Nephron progenitor cell (in vitro differentiated cells): ENCODE measurements around the gene RESF1.

ENCODE experiments used
- DNase-seq: peaks from one replicate; pipeline ENCODE4 v3.0.0; 2021
- H3K27ac Mint-ChIP-seq: 2 replicates; pipeline ENCODE4 v1.8.0; 2021; ENCODE audit warnings: mild to moderate bottlenecking, moderate library complexity, mixed read lengths
- H3K27me3 Mint-ChIP-seq: 2 replicates; pipeline ENCODE4 v1.8.0; 2021; ENCODE audit warnings: mild to moderate bottlenecking, low read depth, mixed read lengths; ENCODE audit not compliant: poor library complexity
- H3K36me3 Mint-ChIP-seq: 2 replicates; pipeline ENCODE4 v1.8.0; 2021; ENCODE audit warnings: low read depth, mixed read lengths
- H3K4me1 Mint-ChIP-seq: 2 replicates; pipeline ENCODE4 v1.8.0; 2021; ENCODE audit warnings: mixed read lengths
- H3K4me3 Mint-ChIP-seq: 2 replicates; pipeline ENCODE4 v1.8.0; 2021; ENCODE audit warnings: mild to moderate bottlenecking, moderate library complexity, mixed read lengths
- H3K9me3 Mint-ChIP-seq: 2 replicates; pipeline ENCODE4 v1.8.0; 2021; ENCODE audit warnings: mild to moderate bottlenecking, moderate library complexity, mixed read lengths
- CTCF ChIP-seq: fragments of 200-600 bp; sonication (generic); IDR thresholded peaks from 2 replicates; pipeline ENCODE4 v1.5.0; 2021; ENCODE audit warnings: antibody characterized with exemption

The RESF1 gene

GRCh38 chr12:31984806-31985591 lies 25.8 kb downstream of the RESF1 start:
- no peak for DNase-seq
- no peak for TF ChIP-seq CTCF
- H3K4me1 Mint-ChIP-seq: peaks cover 4% of the 10 kb centered on the region
- H3K27ac Mint-ChIP-seq: peak overlapping the region; percentile 5
- H3K4me3 Mint-ChIP-seq: no peak overlapping the region
- peaks cover 85% of the 10 kb centered on the region for H3K9me3 Mint-ChIP-seq
- H3K27me3 Mint-ChIP-seq: peaks cover 8% of the 10 kb centered on the region
- peaks cover 99% of the 10 kb centered on the region for H3K36me3 Mint-ChIP-seq

- no peak for TF ChIP-seq CTCF
- no peak for DNase-seq
- no peak overlapping the region for H3K27ac Mint-ChIP-seq
- peaks cover 8% of the 10 kb centered on the region for H3K27me3 Mint-ChIP-seq
- no peak overlapping the region for H3K4me3 Mint-ChIP-seq
- peaks cover 77% of the 10 kb centered on the region for H3K9me3 Mint-ChIP-seq
- peaks cover 4% of the 10 kb centered on the region for H3K4me1 Mint-ChIP-seq
- peaks cover 99% of the 10 kb centered on the region for H3K36me3 Mint-ChIP-seq
Measured at GRCh38 chr12:31985832-31986231, 26.6 kb downstream of the RESF1 start.

GRCh38 chr12:31989571-31990362 lies 30.6 kb downstream of the RESF1 start:
- TF ChIP-seq CTCF: no peak
- peaks cover 3% of the 10 kb centered on the region for H3K27me3 Mint-ChIP-seq
- peaks cover 38% of the 10 kb centered on the region for H3K9me3 Mint-ChIP-seq
- peaks cover 97% of the 10 kb centered on the region for H3K36me3 Mint-ChIP-seq
- no peak overlapping the region for H3K4me3 Mint-ChIP-seq
- H3K27ac Mint-ChIP-seq: peak overlapping the region; percentile 86
- DNase-seq: no peak
- H3K4me1 Mint-ChIP-seq: peaks cover 4% of the 10 kb centered on the region

- Mint-ChIP-seq H3K27me3 (peaks cover 3% of the 10 kb centered on the region), H3K27ac (no peak overlapping the region), H3K4me1 (peaks cover 4% of the 10 kb centered on the region), H3K36me3 (peaks cover 97% of the 10 kb centered on the region), H3K9me3 (peaks cover 24% of the 10 kb centered on the region), H3K4me3 (no peak overlapping the region)
- no peak for DNase-seq
- no peak for TF ChIP-seq CTCF
Measured at GRCh38 chr12:31991146-31991545, 31.9 kb downstream of the RESF1 start.

GRCh38 chr12:31991815-31992214 lies 32.6 kb downstream of the RESF1 start:
- peaks cover 4% of the 10 kb centered on the region for H3K4me1 Mint-ChIP-seq
- peaks cover 3% of the 10 kb centered on the region for H3K27me3 Mint-ChIP-seq
- no peak overlapping the region for H3K4me3 Mint-ChIP-seq
- no peak for TF ChIP-seq CTCF
- H3K9me3 Mint-ChIP-seq: peaks cover 17% of the 10 kb centered on the region
- H3K36me3 Mint-ChIP-seq: peaks cover 95% of the 10 kb centered on the region
- no peak for DNase-seq
- peak overlapping the region; percentile 63 for H3K27ac Mint-ChIP-seq
